Measurements from ENCODE around the gene IL36RN. TPM values are rescaled to one million over a fixed set of nuclear protein-coding genes. Genes with fewer than 3 reads are reported as not detected.

The IL36RN gene
- polyA plus RNA-seq, 2 of the 4 experiments (the other 2 are of a cell fraction) = not detected

GRCh38 chr2:113050921-113051895, 7.8 kb upstream of the IL36RN start:
- POLR2A ChIA-PET = no interaction called here
- WGBS (ENCODE audit: missing lambda C conversion rate) = 79% methylated on average over 36 of the region's 38 CpGs

GRCh38 chr2:113052396-113052917, 6.5 kb upstream of the IL36RN start, which contains the start of gene IL36B:
IL36B (minus strand) TSS chr2:113052867.
- CTCF ChIA-PET = interaction anchor here (1.1 to 1.7 kb wide), 2 partner anchors 24 to 28 kb away, joined by 3 to 4 read pairs; no protein-coding TSS in a partner anchor

More at GRCh38 chr2:113050921-113051895, 7.8 kb upstream of the IL36RN start:
- Histone ChIP-seq H3K4me2 (no peak overlapping the region), H3K27ac (no peak overlapping the region), H3K4me1 (no peaks in the 10 kb centered on the region), H3K9me3 (peaks cover 19% of the 10 kb centered on the region), H3K4me3 (no peak overlapping the region)
- CTCF ChIA-PET = interaction anchor here (0.8 to 1.7 kb wide), 4 partner anchors 25 to 339 kb away, joined by 3 to 4 read pairs (median 4); no protein-coding TSS in a partner anchor
- FAIRE-seq (no peak), DNase-seq (ENCODE audit: low read depth in 1 of 2, low spot score in 1 of 2) (no peak), ATAC-seq (no peak; a peak in 1 of 6 replicates)
- TF ChIP-seq HMGXB4 (CRISPR knock-in tag; IDR thresholded peaks at IDR 0.05; ENCODE audit: borderline replicate concordance) (no peak), RAD21 (conservative IDR thresholded peaks at IDR 0.05 in 1 of 2, IDR thresholded peaks at IDR 0.05 in 1 of 2) (0 out of 5 replicates have a peak, but pooled peaks of 1 of the 2 experiments have one; percentile 5), BHLHE40 (IDR thresholded peaks at IDR 0.05; ENCODE audit: low read depth, low read length) (no peak), EHMT2 (IDR thresholded peaks at IDR 0.05; ENCODE audit: low read depth) (no peak)

More at GRCh38 chr2:113052396-113052917, 6.5 kb upstream of the IL36RN start, which contains the start of gene IL36B:
- no peak for ATAC-seq
- POLR2A ChIA-PET = no interaction called here
- WGBS (ENCODE audit: missing lambda C conversion rate) = 48% methylated on average over 6 of the region's 6 CpGs
- DNase-seq (ENCODE audit: low read depth in 1 of 2, low spot score in 1 of 2) = no peak
- no peaks in the 10 kb centered on the region for H3K4me1 ChIP-seq
- H3K4me3 ChIP-seq = no peak within 1 kb of the TSS
- FAIRE-seq = no peak
- no peak within 1 kb of the TSS for H3K4me2 ChIP-seq
- H3K9me3 ChIP-seq = peaks cover 22% of the 10 kb centered on the region
- TF ChIP-seq TFCP2L1 (CRISPR knock-in tag; IDR thresholded peaks at IDR 0.05) (no peak), GATA3 (IDR thresholded peaks at IDR 0.05; ENCODE audit: borderline replicate concordance) (no peak), PBX3 (IDR thresholded peaks at IDR 0.05) (no peak), HMGXB4 (CRISPR knock-in tag; IDR thresholded peaks at IDR 0.05; ENCODE audit: borderline replicate concordance) (no peak), JUN (IDR thresholded peaks at IDR 0.05) (no peak), MAZ (IDR thresholded peaks at IDR 0.05; ENCODE audit: borderline replicate concordance, low read depth, low read length) (no peak), ZNF302 (CRISPR knock-in tag; IDR thresholded peaks at IDR 0.05) (no peak), NR3C1 (IDR thresholded peaks at IDR 0.05) (no peak), EHMT2 (IDR thresholded peaks at IDR 0.05; ENCODE audit: low read depth) (no peak), FOXS1 (CRISPR knock-in tag; IDR thresholded peaks at IDR 0.05) (no peak), POLR2AphosphoS2 (conservative IDR thresholded peaks at IDR 0.05; ENCODE audit: low read length) (no peak), E2F6 (IDR thresholded peaks at IDR 0.05; ENCODE audit: borderline replicate concordance, low read depth) (no peak), HOXB13 (CRISPR knock-in tag; IDR thresholded peaks at IDR 0.05; ENCODE audit: low read depth) (no peak), HEYL (CRISPR knock-in tag; IDR thresholded peaks at IDR 0.05) (no peak), MAFK (IDR thresholded peaks at IDR 0.05; ENCODE audit: partially characterized antibody) (no peak)
- H3K27ac ChIP-seq = no peak within 1 kb of the TSS

Measured in A549 (cell line).